ENCODE measurements around the gene EDAR. TPM values are rescaled to one million over a fixed set of nuclear protein-coding genes. Genes with fewer than 3 reads are reported as not detected.

The EDAR gene
- total RNA-seq, 2 donors from 2014 or later, result 0.69 to 1.1 TPM

GRCh38 chr2:108943751-108944150, 45.3 kb downstream of the EDAR start:
- Histone ChIP-seq H3K27ac (no peak overlapping the region), H3K9ac (ENCODE audit: low read depth in 2 of 2, low read length in 2 of 2) (no peak overlapping the region), H3K9me3 (no peaks in the 10 kb centered on the region), H3K4me1 (no peaks in the 10 kb centered on the region), H3K4me3 (no peak overlapping the region), H3K27me3 (no peaks in the 10 kb centered on the region), H3K36me3 (no peaks in the 10 kb centered on the region)
- no peak for TF ChIP-seq CTCF (IDR thresholded peaks at IDR 0.05)
- no peak for DNase-seq
- intact Hi-C loops (cut with DNase I), result loop anchor here (5.0 kb wide), 1 partner anchor 39 kb away; no protein-coding TSS in a partner anchor

- intact Hi-C loops (cut with DNase I), result loop anchor here (5.0 kb wide), 1 partner anchor 39 kb away; no protein-coding TSS in a partner anchor
- Histone ChIP-seq H3K9ac (ENCODE audit: low read depth in 2 of 2, low read length in 2 of 2) (no peak overlapping the region), H3K4me1 (no peaks in the 10 kb centered on the region), H3K9me3 (no peaks in the 10 kb centered on the region), H3K27ac (no peak overlapping the region), H3K27me3 (no peaks in the 10 kb centered on the region), H3K36me3 (no peaks in the 10 kb centered on the region), H3K4me3 (no peak overlapping the region)
- no peak for TF ChIP-seq CTCF (IDR thresholded peaks at IDR 0.05)
- DNase-seq, result no peak
These were observed 46.1 kb downstream of the EDAR start for GRCh38 chr2:108942888-108943287.

DNA sequence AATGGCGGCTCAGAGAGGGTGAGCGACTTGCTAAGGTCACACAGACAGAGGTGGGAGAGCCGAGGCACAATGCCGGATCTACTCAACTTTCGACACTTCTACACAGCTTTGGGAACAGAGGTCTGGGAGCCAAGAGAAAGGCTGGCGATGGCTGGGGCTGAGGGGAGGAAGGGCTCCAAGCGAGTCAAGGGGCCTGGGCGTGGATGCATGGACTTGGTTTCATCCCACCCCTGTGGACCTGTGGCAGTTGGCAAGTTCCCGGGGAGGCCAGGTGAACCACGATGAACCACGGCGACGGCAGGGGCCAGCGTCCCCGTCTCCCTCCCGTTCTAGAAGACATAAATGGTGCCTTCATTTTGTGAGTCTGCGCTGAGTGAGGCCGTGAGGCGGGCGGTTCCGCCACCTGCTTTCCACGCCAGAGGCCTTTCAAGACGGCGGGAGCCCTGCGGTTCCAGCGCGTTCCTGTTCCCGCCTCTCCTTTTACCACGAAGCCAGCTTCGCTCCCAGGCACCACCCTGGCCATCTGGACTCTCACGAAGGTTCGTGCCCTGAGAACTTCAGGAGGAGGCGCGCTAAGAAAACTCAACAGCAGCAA, 46.7 kb downstream of the EDAR start:
- TF ChIP-seq CTCF (IDR thresholded peaks at IDR 0.05), result no peak
- intact Hi-C loops (cut with DNase I), result loop anchor here (5.0 kb wide), 1 partner anchor 40 kb away; no protein-coding TSS in a partner anchor
- DNase-seq, result no peak

DNA sequence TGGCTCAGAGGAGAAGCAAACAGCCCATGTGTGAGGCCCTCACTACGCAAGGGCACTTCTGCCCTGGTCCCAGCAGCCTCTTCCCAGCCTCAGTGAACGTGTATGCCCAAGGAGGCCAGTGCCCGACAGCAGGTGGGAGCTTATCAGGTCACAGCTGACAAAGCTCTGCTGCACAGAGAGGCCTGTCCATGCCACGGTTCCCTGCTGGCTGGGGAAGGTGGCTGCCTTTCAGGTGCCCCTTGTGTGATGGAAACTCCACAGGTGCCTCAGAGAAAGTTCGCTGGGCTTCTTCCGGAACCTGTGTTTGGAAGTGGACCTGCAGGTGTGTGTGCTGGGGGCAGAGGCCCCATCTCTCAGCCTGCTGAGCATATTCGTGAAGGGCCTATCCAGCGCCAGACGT, 47.3 kb downstream of the EDAR start:
- no peak for DNase-seq
- no peak overlapping the region for H3K27ac ChIP-seq
- intact Hi-C loops (cut with DNase I), result loop anchor here (5.0 kb wide), 1 partner anchor 41 kb away; no protein-coding TSS in a partner anchor
- H3K9me3 ChIP-seq, result no peaks in the 10 kb centered on the region
- H3K4me1 ChIP-seq, result no peaks in the 10 kb centered on the region
- no peak overlapping the region for H3K9ac ChIP-seq (ENCODE audit: low read depth in 2 of 2, low read length in 2 of 2)
- TF ChIP-seq CTCF (IDR thresholded peaks at IDR 0.05), result no peak
- H3K36me3 ChIP-seq, result no peaks in the 10 kb centered on the region
- H3K4me3 ChIP-seq, result no peak overlapping the region
- no peaks in the 10 kb centered on the region for H3K27me3 ChIP-seq

More for the DNA sequence above, 46.7 kb downstream of the EDAR start:
- no peak overlapping the region for H3K4me3 ChIP-seq
- no peaks in the 10 kb centered on the region for H3K4me1 ChIP-seq
- no peak overlapping the region for H3K9ac ChIP-seq (ENCODE audit: low read depth in 2 of 2, low read length in 2 of 2)
- no peaks in the 10 kb centered on the region for H3K36me3 ChIP-seq
- H3K27me3 ChIP-seq, result no peaks in the 10 kb centered on the region
- no peaks in the 10 kb centered on the region for H3K9me3 ChIP-seq
- H3K27ac ChIP-seq, result no peak overlapping the region

DNA sequence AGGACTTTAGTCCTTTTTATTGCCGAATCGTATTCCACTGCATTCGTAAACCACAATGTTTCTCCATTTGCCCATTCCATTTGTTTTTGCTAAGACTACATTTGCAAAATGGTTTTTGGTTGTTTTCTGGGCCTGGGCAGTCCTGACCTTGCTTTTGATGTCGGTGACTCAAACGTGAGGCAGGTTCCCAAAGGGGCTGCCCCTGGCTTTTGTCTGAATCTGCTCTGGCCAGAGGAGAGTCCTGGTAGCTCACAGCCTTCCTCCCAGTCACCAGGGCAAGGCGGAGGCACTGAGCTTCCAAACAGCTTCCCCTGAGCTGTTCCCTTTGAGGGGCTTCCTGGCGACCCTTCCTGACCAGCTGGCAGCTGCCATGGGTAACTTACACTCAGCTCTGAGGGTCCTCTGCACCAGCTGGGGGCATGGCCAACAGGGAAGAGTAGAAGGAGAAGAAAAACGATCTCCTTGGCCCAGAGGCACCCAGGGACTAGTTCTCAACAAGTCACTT, 47.8 kb downstream of the EDAR start:
- Histone ChIP-seq H3K9me3 (no peaks in the 10 kb centered on the region), H3K4me3 (no peak overlapping the region), H3K36me3 (no peaks in the 10 kb centered on the region), H3K27ac (no peak overlapping the region), H3K9ac (ENCODE audit: low read depth in 2 of 2, low read length in 2 of 2) (no peak overlapping the region), H3K4me1 (no peaks in the 10 kb centered on the region), H3K27me3 (no peaks in the 10 kb centered on the region)
- DNase-seq, result no peak
- TF ChIP-seq CTCF (IDR thresholded peaks at IDR 0.05), result no peak
- intact Hi-C loops (cut with DNase I), result loop anchor here (5.0 kb wide), 1 partner anchor 41 kb away; no protein-coding TSS in a partner anchor
